Measurements from ENCODE around the gene RNF166.

Gene RNF166

GRCh38 chr16:88692861-88693260, 13.3 kb downstream of the RNF166 start:
- DNase-seq (ENCODE audit: low read depth): no peak

GRCh38 chr16:88691924-88692560, 14.2 kb downstream of the RNF166 start:
- DNase-seq (ENCODE audit: low read depth): no peak

- no peak for DNase-seq (ENCODE audit: low read depth)
Observed at GRCh38 chr16:88691129-88691813, 14.9 kb downstream of the RNF166 start.

- no peak for DNase-seq (ENCODE audit: low read depth)
Observed at GRCh38 chr16:88690341-88691128, 15.7 kb downstream of the RNF166 start.

GRCh38 chr16:88688013-88688778, 18.0 kb downstream of the RNF166 start:
- no peak for DNase-seq (ENCODE audit: low read depth)

GRCh38 chr16:88687676-88688012, 18.6 kb downstream of the RNF166 start:
- DNase-seq (ENCODE audit: low read depth): no peak

GRCh38 chr16:88687254-88687576, 19.0 kb downstream of the RNF166 start:
- no peak for DNase-seq (ENCODE audit: low read depth)

- peak; percentile 80 for DNase-seq (ENCODE audit: low read depth)
Observed at GRCh38 chr16:88686439-88687253, 19.6 kb downstream of the RNF166 start, which contains the start of gene SNAI3. SNAI3 (minus strand) TSS chr16:88686507; CDS start chr16:88686406, 101 bp downstream.

- no peak for DNase-seq (ENCODE audit: low read depth)
Observed at GRCh38 chr16:88686062-88686438, 20.2 kb downstream of the RNF166 start.

- no peak for DNase-seq (ENCODE audit: low read depth)
Observed at GRCh38 chr16:88685156-88686061, 20.8 kb downstream of the RNF166 start.

GRCh38 chr16:88684569-88685155, 21.5 kb downstream of the RNF166 start:
- DNase-seq (ENCODE audit: low read depth): no peak

- DNase-seq (ENCODE audit: low read depth): no peak
Observed at GRCh38 chr16:88681709-88682451, 24.3 kb downstream of the RNF166 start.

GRCh38 chr16:88681084-88681680, 25.0 kb downstream of the RNF166 start:
- DNase-seq (ENCODE audit: low read depth): no peak

- DNase-seq (ENCODE audit: low read depth): no peak
Observed at GRCh38 chr16:88680554-88681083, 25.6 kb downstream of the RNF166 start.

GRCh38 chr16:88678224-88678979, 27.8 kb downstream of the RNF166 start:
- DNase-seq (ENCODE audit: low read depth): no peak

- no peak for DNase-seq (ENCODE audit: low read depth)
Observed at GRCh38 chr16:88677721-88678120, 28.5 kb downstream of the RNF166 start.

- DNase-seq (ENCODE audit: low read depth): no peak
Observed at GRCh38 chr16:88676502-88677242, 29.5 kb downstream of the RNF166 start.
